ENCODE results near the gene KLHDC1. TPM values are rescaled to one million over a fixed set of nuclear protein-coding genes. Genes with fewer than 3 reads are reported as not detected.

KLHDC1 gene
- total RNA-seq, 1 donor from 2014 or later = 1.2 TPM

- no peaks in the 10 kb centered on the region for H3K9me3 ChIP-seq (ENCODE audit: insufficient read depth, low read depth, low read length)
- no peak overlapping the region for H3K4me3 ChIP-seq (ENCODE audit: insufficient read depth, low read depth, low read length)
- H3K4me1 ChIP-seq (ENCODE audit: insufficient read depth, low read length) = no peaks in the 10 kb centered on the region
- Mint-ChIP-seq H3K27ac (ENCODE audit: unreplicated experiment) (no peak overlapping the region), H3K4me3 (ENCODE audit: unreplicated experiment) (no peak overlapping the region), H3K36me3 (ENCODE audit: low read depth, unreplicated experiment) (peaks cover 22% of the 10 kb centered on the region), H3K27me3 (ENCODE audit: low read depth, unreplicated experiment) (no peaks in the 10 kb centered on the region), H3K9me3 (ENCODE audit: unreplicated experiment) (no peaks in the 10 kb centered on the region), H3K4me1 (ENCODE audit: low read depth, unreplicated experiment) (peaks cover 6% of the 10 kb centered on the region)
- H3K79me2 ChIP-seq (ENCODE audit: insufficient read depth, low read length) = no peaks in the 10 kb centered on the region
- no peak overlapping the region for H3K9ac ChIP-seq (ENCODE audit: low read length)
- FAIRE-seq = no peak
- peaks cover 58% of the 10 kb centered on the region for H3K36me3 ChIP-seq (ENCODE audit: insufficient read depth, low read length)
- H3K27ac ChIP-seq (ENCODE audit: low read depth, low read length) = no peak overlapping the region
- TF ChIP-seq CTCF (IDR thresholded peaks at IDR 0.05; ENCODE audit: insufficient read depth, low read depth, low read length) = no peak
- no peak for TF ChIP-seq EZH2 (IDR thresholded peaks at IDR 0.05; ENCODE audit: insufficient read depth, low read length)
- H4K20me1 ChIP-seq (ENCODE audit: insufficient read depth, low read length) = no peaks in the 10 kb centered on the region
- no peak for DNase-seq (ENCODE audit: low read depth)
- H3K27me3 ChIP-seq (ENCODE audit: insufficient read depth, low read length) = no peaks in the 10 kb centered on the region
- no peak overlapping the region for H3K4me2 ChIP-seq (ENCODE audit: low read length)
- H2AFZ ChIP-seq (ENCODE audit: low read depth, low read length) = no peak overlapping the region
These were observed 103.1 kb downstream of the KLHDC1 start for GRCh38 chr14:49796025-49796424.

Other genes starting within 250 kb of the KLHDC1 start
- 1,089 and 1,231 TPM in 2 replicates for gene RPS29, start 106.7 kb upstream of the KLHDC1 start, total RNA-seq
- gene LRR1, start 94.2 kb upstream of the KLHDC1 start, total RNA-seq = 9.9 and 10.0 TPM in 2 replicates
- 166 and 194 TPM in 2 replicates for gene RPL36AL, start 72.5 kb upstream of the KLHDC1 start, total RNA-seq
- gene MGAT2, start 72.3 kb upstream of the KLHDC1 start, total RNA-seq = 55.5 and 56.0 TPM in 2 replicates
- gene DNAAF2, start 57.9 kb upstream of the KLHDC1 start, total RNA-seq = 8.7 and 10.7 TPM in 2 replicates
- gene POLE2, start 4.9 kb upstream of the KLHDC1 start, total RNA-seq = 2.0 and 3.0 TPM in 2 replicates
- 32.1 and 36.7 TPM in 2 replicates for gene KLHDC2, start 75.0 kb downstream of the KLHDC1 start, total RNA-seq
- 61.5 and 63.0 TPM in 2 replicates for gene NEMF, start 159.7 kb downstream of the KLHDC1 start, total RNA-seq
- 53.1 and 53.4 TPM in 2 replicates for gene ARF6, start 200.0 kb downstream of the KLHDC1 start, total RNA-seq

All from astrocyte (in vitro differentiated cells and primary cell).